IMR-90 (cell line): Measurements from ENCODE around the gene RRP36. TPM values are rescaled to one million over a fixed set of nuclear protein-coding genes. Genes with fewer than 3 reads are reported as not detected.

Experiments
- ATAC-seq: fragments of 200-7000 bp; cut with Tn5 transposase; 2 replicates; pipeline ENCODE4 v1.9.1; 2020; ENCODE audit warnings: low read depth, mild to moderate bottlenecking, moderate library complexity
- BruUV-seq: library from RNA; stranded (reverse); fragments of 400-500 nt; replicated peaks from 2 replicates; lab custom pipeline; 2021; lab: Mats Ljungman, UMichigan
- CTCF ChIA-PET: fragments of 300-600 bp; formaldehyde crosslinking; extraction: SDS; loops from one replicate; lab custom pipeline; 2021; ENCODE audit warnings: antibody characterized with exemption; lab: Yijun Ruan, JAX
- POLR2A ChIA-PET: fragments of 300-600 bp; sonication (Branson Sonifier 250); formaldehyde crosslinking; loops from one replicate; lab custom pipeline; 2022; ENCODE audit warnings: antibody characterized with exemption; ENCODE audit not compliant: unreplicated experiment; lab: Charles Lee
- DNase-seq: peaks from one replicate; pipeline ENCODE4 v3.0.0; 2013
- H2AFZ ChIP-seq: replicated peaks from 2 replicates; pipeline ENCODE3; 2013; ENCODE audit warnings: low read length, mild to moderate bottlenecking; ENCODE audit not compliant: poor library complexity
- H2AK5ac ChIP-seq: 2 replicates; pipeline ENCODE4 v1.6.1; 2013; ENCODE audit warnings: low read depth, low read length, inconsistent platforms
- H2AK9ac ChIP-seq: replicated peaks from 2 replicates; pipeline ENCODE3; 2013; ENCODE audit warnings: mild to moderate bottlenecking, low read depth, low read length, moderate library complexity; ENCODE audit not compliant: poor library complexity
- H2BK120ac ChIP-seq: 2 replicates; pipeline ENCODE4 v1.6.1; 2013; ENCODE audit warnings: low read depth, low read length, inconsistent platforms
- H2BK15ac ChIP-seq: 3 replicates; pipeline ENCODE4 v1.6.1; 2013; ENCODE audit warnings: low read depth, low read length, inconsistent platforms
- H2BK20ac ChIP-seq: 2 replicates; pipeline ENCODE4 v1.6.1; 2013; ENCODE audit warnings: low read depth, mild to moderate bottlenecking, inconsistent platforms, low read length, moderate library complexity
- H2BK5ac ChIP-seq: 2 replicates; pipeline ENCODE4 v1.6.1; 2013; ENCODE audit warnings: mild to moderate bottlenecking, low read depth, low read length, inconsistent platforms; ENCODE audit not compliant: poor library complexity, severe bottlenecking
- H3K14ac ChIP-seq: replicated peaks from 2 replicates; pipeline ENCODE4 v1.6.1; 2013; ENCODE audit warnings: low read depth, low read length, inconsistent platforms
- H3K18ac ChIP-seq: 2 replicates; pipeline ENCODE4 v1.6.1; 2013; ENCODE audit warnings: low read depth, low read length, control low read depth
- H3K23ac ChIP-seq: 2 replicates; pipeline ENCODE4 v1.6.1; 2013; ENCODE audit warnings: low read depth, low read length, inconsistent platforms
- H3K27ac ChIP-seq: 2 replicates; pipeline ENCODE4 v1.5.1; 2013; ENCODE audit warnings: mild to moderate bottlenecking, control low read depth, low read length; ENCODE audit not compliant: insufficient read depth
- H3K27me3 ChIP-seq: 2 replicates; pipeline ENCODE4 v1.6.1; 2013; ENCODE audit warnings: low read length; ENCODE audit not compliant: control insufficient read depth, insufficient read depth
- H3K36me3 ChIP-seq: 2 replicates; pipeline ENCODE4 v1.6.1; 2013; ENCODE audit warnings: low read length, mixed read lengths; ENCODE audit not compliant: control insufficient read depth, insufficient read depth
- H3K4ac ChIP-seq: 2 replicates; pipeline ENCODE4 v1.6.1; 2013; ENCODE audit warnings: low read depth, low read length, inconsistent platforms
- H3K4me1 ChIP-seq: 2 replicates; pipeline ENCODE4 v1.6.1; 2013; ENCODE audit warnings: low read length, mixed read lengths; ENCODE audit not compliant: control insufficient read depth, insufficient read depth
- H3K4me2 ChIP-seq: 2 replicates; pipeline ENCODE4 v1.6.1; 2013; ENCODE audit warnings: low read depth, mild to moderate bottlenecking, control low read depth, low read length, moderate library complexity
- H3K4me3 ChIP-seq: 2 replicates; pipeline ENCODE4 v1.5.1; 2013; ENCODE audit warnings: low read depth, mild to moderate bottlenecking, control low read depth, low read length, moderate library complexity; ENCODE audit not compliant: insufficient read depth
- H3K56ac ChIP-seq: 2 replicates; pipeline ENCODE4 v1.6.1; 2013; ENCODE audit warnings: low read length, inconsistent platforms; ENCODE audit not compliant: insufficient read depth; ENCODE audit errors: extremely low read depth
- H3K79me1 ChIP-seq, 2 experiments: 2 replicates each; pipeline ENCODE4 v1.6.1; 2013; ENCODE audit warnings: low read length in 2 of 2, inconsistent platforms in 1 of 2, low read depth in 1 of 2
- H3K9ac ChIP-seq: 2 replicates; pipeline ENCODE4 v1.6.1; 2013; ENCODE audit warnings: low read depth, low read length, control low read depth
- H3K9me1 ChIP-seq: 2 replicates; pipeline ENCODE4 v1.6.1; 2013; ENCODE audit warnings: low read length, inconsistent platforms; ENCODE audit not compliant: insufficient read depth
- H3K9me3 ChIP-seq: 2 replicates; pipeline ENCODE4 v1.6.1; 2013; ENCODE audit warnings: low read length; ENCODE audit not compliant: control insufficient read depth, insufficient read depth
- H4K20me1 ChIP-seq: 2 replicates; pipeline ENCODE4 v1.6.1; 2013; ENCODE audit warnings: low read length, inconsistent platforms; ENCODE audit not compliant: insufficient read depth
- H4K5ac ChIP-seq: 2 replicates; pipeline ENCODE4 v1.6.1; 2013; ENCODE audit warnings: mild to moderate bottlenecking, low read depth, low read length, control low read depth
- H4K8ac ChIP-seq, 2 experiments: 2 replicates each; pipeline ENCODE4 v1.6.1; 2013; ENCODE audit warnings: low read depth in 2 of 2, low read length in 2 of 2, control low read depth in 1 of 2, inconsistent platforms in 1 of 2
- H4K91ac ChIP-seq: 2 replicates; pipeline ENCODE4 v1.6.1; 2013; ENCODE audit warnings: low read depth, low read length, inconsistent platforms; ENCODE audit not compliant: insufficient read depth
- BHLHE40 ChIP-seq: fragments of 150-350 bp; IDR thresholded peaks from 2 replicates; pipeline ENCODE4 v1.6.1; 2016; ENCODE audit warnings: mild to moderate bottlenecking, low read depth, low read length
- CEBPB ChIP-seq: IDR thresholded peaks from 2 replicates; pipeline ENCODE4 v1.6.1; 2012; ENCODE audit warnings: low read depth, low read length, improper control_type of control experiment
- CHD1 ChIP-seq: IDR thresholded peaks from 2 replicates; pipeline ENCODE4 v1.6.1; 2012; ENCODE audit warnings: low read depth, low read length, improper control_type of control experiment
- CTCF ChIP-seq: conservative IDR thresholded peaks from 2 replicates; pipeline ENCODE4 v1.5.1; 2012; ENCODE audit warnings: mild to moderate bottlenecking, low read depth, low read length, improper control_type of control experiment
- FOS ChIP-seq: fragments of 150-350 bp; IDR thresholded peaks from 2 replicates; pipeline ENCODE4 v1.6.1; 2016; ENCODE audit warnings: low read depth, low read length
- MAFK ChIP-seq: IDR thresholded peaks from 2 replicates; pipeline ENCODE4 v1.6.1; 2012; ENCODE audit warnings: low read depth, low read length, improper control_type of control experiment
- MAZ ChIP-seq: IDR thresholded peaks from 2 replicates; pipeline ENCODE4 v1.6.1; 2012; ENCODE audit warnings: low read depth, mild to moderate bottlenecking, low read length, improper control_type of control experiment, moderate library complexity, borderline replicate concordance
- MXI1 ChIP-seq: IDR thresholded peaks from 2 replicates; pipeline ENCODE4 v1.6.1; 2012; ENCODE audit warnings: low read depth, mild to moderate bottlenecking, low read length, moderate library complexity, borderline replicate concordance
- NFE2L2 ChIP-seq: fragments of 150-350 bp; IDR thresholded peaks from 2 replicates; pipeline ENCODE4 v1.6.1; 2016; ENCODE audit warnings: low read depth, mild to moderate bottlenecking, low read length
- POLR2A ChIP-seq: IDR thresholded peaks from 2 replicates; pipeline ENCODE4 v1.6.1; 2012; ENCODE audit warnings: mild to moderate bottlenecking, low read depth, low read length
- RAD21 ChIP-seq: IDR thresholded peaks from 2 replicates; pipeline ENCODE4 v1.6.1; 2012; ENCODE audit warnings: low read length, improper control_type of control experiment
- RCOR1 ChIP-seq: IDR thresholded peaks from 2 replicates; pipeline ENCODE4 v1.6.1; 2012; ENCODE audit warnings: mild to moderate bottlenecking, low read length, improper control_type of control experiment; ENCODE audit not compliant: insufficient replicate concordance
- RFX5 ChIP-seq: IDR thresholded peaks from 2 replicates; pipeline ENCODE4 v1.8.0; 2012; ENCODE audit warnings: low read depth, mild to moderate bottlenecking, low read length, moderate library complexity
- SMC3 ChIP-seq: fragments of 150-350 bp; IDR thresholded peaks from 2 replicates; pipeline ENCODE4 v1.6.1; 2016; ENCODE audit warnings: low read depth, mild to moderate bottlenecking, antibody characterized with exemption, low read length, moderate library complexity
- USF2 ChIP-seq: fragments of 150-350 bp; IDR thresholded peaks from 2 replicates; pipeline ENCODE4 v1.6.1; 2017; ENCODE audit warnings: mild to moderate bottlenecking, antibody characterized with exemption, low read length, low read depth
- WGBS, 2 experiments: methylation state at CpG; one replicate each; pipeline versions ENCODE4 v1.1.5 to v1.1.7; 2013; ENCODE audit warnings: missing lambda C conversion rate in 2 of 2; ENCODE audit not compliant: insufficient read length in 1 of 2; ENCODE audit errors: extremely low coverage in 2 of 2; 5-methylcytosine and 5-hydroxymethylcytosine counted together
- dilution Hi-C: fragments of 300-500 bp; cut with HindIII; formaldehyde crosslinking; loops from one replicate; pipeline ENCODE4 v1.14.3; 2018; ENCODE audit warnings: low sequenced_read_pairs; ENCODE audit not compliant: unreplicated experiment
- in situ Hi-C: fragments of 300-500 bp; cut with MboI; formaldehyde crosslinking; loops from 3 replicates; pipeline ENCODE4 v1.14.3; 2019; ENCODE audit warnings: low sequenced_read_pairs, inconsistent platforms, mixed read lengths
- intact Hi-C: fragments of 100-400 bp; cut with micrococcal nuclease; formaldehyde crosslinking; loops from 2 replicates; pipeline ENCODE4 v1.10.0; 2022
- polyA plus RNA-seq, 3 experiments: library from polyadenylated mRNA; depleted of rRNA; stranded (reverse); fragments of >200 nt; gene quantifications; 2 replicates each; pipeline ENCODE4 v1.2.3, GENCODE V29; 2012; ENCODE audit warnings: low replicate concordance in 1 of 3
- total RNA-seq: library from RNA; depleted of rRNA; stranded (reverse); fragments of >200 nt; gene quantifications from 2 replicates; pipeline ENCODE4 v1.2.3, GENCODE V29; 2012
- TF ChIP-seq, protein P1 (sequence below): fragments of 150-350 bp; IDR thresholded peaks from 2 replicates; pipeline ENCODE4 v1.6.1; 2016; ENCODE audit warnings: low read depth, mild to moderate bottlenecking, low read length, moderate library complexity, borderline replicate concordance

Gene RRP36
- total and polyA plus RNA-seq, 2 of the 4 experiments (the other 2 are of a cell fraction), result 54.3 to 106 TPM

DNA sequence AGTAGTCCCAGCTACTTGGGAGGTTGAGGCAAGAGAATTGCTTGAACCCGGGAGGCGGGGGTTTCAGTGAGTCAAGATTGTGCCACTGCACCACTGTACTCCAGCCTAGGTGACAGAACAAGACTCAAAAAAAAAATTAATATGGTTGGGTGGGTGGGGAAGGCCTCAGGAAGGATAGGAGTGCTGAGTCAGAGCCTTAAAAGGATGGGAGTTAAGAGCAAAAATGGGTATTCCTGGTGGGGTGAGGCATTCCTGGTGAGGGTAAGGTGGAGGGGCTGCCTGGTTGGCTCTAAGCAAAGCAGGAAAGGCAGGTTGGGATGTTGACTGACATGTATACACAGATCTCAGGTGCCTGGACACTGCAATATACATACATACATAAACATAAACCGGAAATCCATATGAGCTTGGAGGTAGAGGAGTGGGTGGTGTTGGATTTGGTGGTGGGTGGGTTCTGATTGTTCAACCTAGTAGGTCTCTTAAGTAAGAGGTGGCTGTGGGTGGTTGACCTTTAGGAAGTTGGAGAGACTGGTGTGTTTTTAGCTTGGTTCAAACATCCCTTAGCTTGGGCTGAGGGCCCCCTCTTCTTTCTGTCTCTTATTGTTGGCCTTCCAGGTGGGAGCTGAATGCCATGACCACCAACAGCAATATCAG lies 1.2 kb upstream of the RRP36 start:
- no peak overlapping the region for H2BK120ac ChIP-seq
- DNase-seq (no peak), ATAC-seq (no peak)
- peaks cover 38% of the 10 kb centered on the region for H3K36me3 ChIP-seq
- H3K4me3 ChIP-seq, result no peak overlapping the region
- intact Hi-C loops, result no loop called here
- H2AK5ac ChIP-seq, result no peak overlapping the region
- no peak overlapping the region for H3K27ac ChIP-seq
- H3K18ac ChIP-seq, result no peak overlapping the region
- no peak overlapping the region for H3K9ac ChIP-seq
- peaks cover 14% of the 10 kb centered on the region for H3K4me1 ChIP-seq
- TF ChIP-seq MXI1 (no peak), RFX5 (no peak), USF2 (no peak), BHLHE40 (no peak), CHD1 (no peak), FOS (no peak), CTCF (no peak), RAD21 (no peak), CEBPB (no peak), RCOR1 (no peak), MAFK (no peak), MAZ (no peak), NFE2L2 (no peak), SMC3 (no peak), POLR2A (no peak)
- TF ChIP-seq, protein P1, sequence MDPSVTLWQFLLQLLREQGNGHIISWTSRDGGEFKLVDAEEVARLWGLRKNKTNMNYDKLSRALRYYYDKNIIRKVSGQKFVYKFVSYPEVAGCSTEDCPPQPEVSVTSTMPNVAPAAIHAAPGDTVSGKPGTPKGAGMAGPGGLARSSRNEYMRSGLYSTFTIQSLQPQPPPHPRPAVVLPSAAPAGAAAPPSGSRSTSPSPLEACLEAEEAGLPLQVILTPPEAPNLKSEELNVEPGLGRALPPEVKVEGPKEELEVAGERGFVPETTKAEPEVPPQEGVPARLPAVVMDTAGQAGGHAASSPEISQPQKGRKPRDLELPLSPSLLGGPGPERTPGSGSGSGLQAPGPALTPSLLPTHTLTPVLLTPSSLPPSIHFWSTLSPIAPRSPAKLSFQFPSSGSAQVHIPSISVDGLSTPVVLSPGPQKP, result no peak
- WGBS, 2 experiments, result 94% methylated on average over 2 of the region's 3 CpGs; no CpG with 5 or more reads in 1 of the 2 experiments
- H3K79me1 ChIP-seq, result peaks cover 24 to 78% of the 10 kb centered on the region in 2 experiments
- H3K9me3 ChIP-seq, result no peaks in the 10 kb centered on the region
- H2BK15ac ChIP-seq, result no peak overlapping the region
- H2BK5ac ChIP-seq, result no peak overlapping the region
- H3K4me2 ChIP-seq, result no peak overlapping the region
- no peak overlapping the region for H4K91ac ChIP-seq
- H2AFZ ChIP-seq, result no peak overlapping the region
- ChIA-PET CTCF (no interaction called here), POLR2A (no interaction called here)
- no peak overlapping the region for H2AK9ac ChIP-seq
- no TSS peak for BruUV-seq
- dilution Hi-C loops, result no loop called here
- H3K23ac ChIP-seq, result no peak overlapping the region
- peaks cover 12% of the 10 kb centered on the region for H4K20me1 ChIP-seq
- no peak overlapping the region; the same call in 1 of the 2 replicates for H4K5ac ChIP-seq
- H3K14ac ChIP-seq, result no peak overlapping the region
- peaks cover 7% of the 10 kb centered on the region for H3K9me1 ChIP-seq
- in situ Hi-C loops, result no loop called here
- H3K27me3 ChIP-seq, result no peaks in the 10 kb centered on the region
- no peak overlapping the region for H3K56ac ChIP-seq
- H3K4ac ChIP-seq, result no peak overlapping the region
- no peak overlapping the region for H2BK20ac ChIP-seq
- peak overlapping the region in 1 of 2 experiments; percentile 88; a peak in 1 of 4 replicates for H4K8ac ChIP-seq
